NCI-H2196 (cell line): ENCODE results near the gene KLHL40.

Experiments used
- DNase-seq: peaks from one replicate; lab custom pipeline; 2025; ENCODE audit not compliant: unreplicated experiment; lab: John Stamatoyannopoulos, UW

The KLHL40 gene

DNA sequence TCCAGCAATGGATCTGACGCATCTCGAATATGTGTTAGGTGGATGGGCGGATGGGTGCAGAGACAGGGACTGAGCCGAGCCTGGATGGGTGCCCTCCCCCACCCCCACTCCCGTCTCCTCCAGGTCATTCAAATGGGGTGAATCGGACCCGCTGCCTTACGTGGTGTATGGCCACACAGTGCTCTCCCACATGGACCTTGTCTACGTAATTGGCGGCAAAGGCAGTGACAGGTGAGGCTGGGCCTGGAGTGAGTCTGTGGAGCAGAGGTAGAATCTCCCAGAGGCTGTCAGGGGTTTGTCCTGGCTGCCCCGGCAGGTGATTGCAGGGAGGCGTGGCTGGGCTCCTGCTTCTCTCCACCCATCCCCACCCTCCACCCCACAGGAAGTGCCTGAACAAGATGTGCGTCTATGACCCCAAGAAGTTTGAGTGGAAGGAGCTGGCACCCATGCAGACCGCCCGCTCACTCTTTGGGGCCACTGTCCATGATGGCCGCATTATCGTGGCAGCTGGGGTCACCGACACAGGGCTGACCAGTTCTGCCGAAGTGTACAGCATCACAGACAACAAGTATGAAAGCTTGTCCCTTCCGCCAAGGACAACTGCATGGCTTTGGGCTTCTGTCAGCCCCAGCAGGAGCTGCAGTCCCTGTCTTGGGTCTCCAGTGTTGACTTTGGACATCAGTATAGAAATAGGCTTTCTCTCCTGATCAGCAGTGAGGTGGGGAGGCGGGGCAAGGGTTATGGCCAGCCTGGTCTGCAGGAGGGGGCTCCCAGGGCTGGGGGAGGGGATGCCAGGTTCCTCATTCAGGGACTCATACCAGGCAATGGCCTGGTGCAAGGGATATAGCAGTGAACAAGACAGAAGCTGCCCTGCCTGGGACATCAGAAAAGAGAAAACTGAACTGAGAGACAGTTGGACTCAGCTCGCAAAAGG, 3.4 kb downstream of the KLHL40 start:
- no peak for DNase-seq

DNA sequence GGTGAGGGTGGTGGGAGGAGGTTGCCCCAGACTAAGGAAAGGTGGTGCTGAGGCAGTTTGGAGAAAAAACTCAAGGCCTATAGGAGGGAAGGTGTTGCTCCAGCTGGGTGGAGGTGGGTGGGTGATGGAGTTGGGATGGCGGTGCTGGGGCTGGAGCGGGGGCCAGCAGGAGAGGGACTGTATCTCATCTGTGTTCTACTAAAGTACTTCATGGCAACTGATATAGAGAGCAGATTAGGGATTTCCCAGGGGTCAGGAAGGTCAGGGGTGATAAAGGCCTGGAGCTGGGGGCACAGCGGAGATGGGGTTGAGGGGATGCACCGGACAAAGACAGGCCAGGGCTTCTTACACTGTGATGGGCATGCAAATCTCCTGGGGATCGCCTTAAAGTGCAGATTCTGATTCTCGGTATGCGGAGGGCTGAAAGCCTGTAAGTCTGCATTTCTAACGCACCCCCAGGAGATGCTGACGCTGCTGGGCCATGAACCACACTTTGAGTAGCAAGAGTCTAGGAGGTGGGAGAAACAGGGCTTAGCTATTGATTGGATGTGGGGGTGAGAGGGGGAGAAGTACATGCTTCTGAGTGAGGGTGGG, 4.2 kb downstream of the KLHL40 start:
- DNase-seq: no peak

DNA sequence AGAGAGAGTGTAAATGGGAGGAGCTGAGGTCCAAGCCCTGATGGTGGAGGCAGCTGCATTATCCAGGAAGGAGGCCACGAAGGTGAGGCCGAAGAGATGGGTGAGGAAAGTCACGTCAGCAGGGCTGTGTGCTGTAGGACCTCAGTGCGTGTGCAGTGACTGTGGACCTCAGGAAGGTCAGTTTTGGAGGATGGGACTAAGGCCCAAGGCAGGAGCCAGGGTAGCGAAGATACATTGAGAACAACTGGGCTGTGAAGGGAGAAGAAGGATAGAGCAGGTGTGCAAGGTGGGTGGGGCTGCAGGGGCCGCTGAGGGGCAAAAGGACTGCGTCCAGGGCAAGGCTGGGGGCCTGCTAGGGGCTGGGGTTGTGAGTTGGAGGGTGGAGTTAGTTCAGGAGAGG, 4.9 kb downstream of the KLHL40 start:
- no peak for DNase-seq

DNA sequence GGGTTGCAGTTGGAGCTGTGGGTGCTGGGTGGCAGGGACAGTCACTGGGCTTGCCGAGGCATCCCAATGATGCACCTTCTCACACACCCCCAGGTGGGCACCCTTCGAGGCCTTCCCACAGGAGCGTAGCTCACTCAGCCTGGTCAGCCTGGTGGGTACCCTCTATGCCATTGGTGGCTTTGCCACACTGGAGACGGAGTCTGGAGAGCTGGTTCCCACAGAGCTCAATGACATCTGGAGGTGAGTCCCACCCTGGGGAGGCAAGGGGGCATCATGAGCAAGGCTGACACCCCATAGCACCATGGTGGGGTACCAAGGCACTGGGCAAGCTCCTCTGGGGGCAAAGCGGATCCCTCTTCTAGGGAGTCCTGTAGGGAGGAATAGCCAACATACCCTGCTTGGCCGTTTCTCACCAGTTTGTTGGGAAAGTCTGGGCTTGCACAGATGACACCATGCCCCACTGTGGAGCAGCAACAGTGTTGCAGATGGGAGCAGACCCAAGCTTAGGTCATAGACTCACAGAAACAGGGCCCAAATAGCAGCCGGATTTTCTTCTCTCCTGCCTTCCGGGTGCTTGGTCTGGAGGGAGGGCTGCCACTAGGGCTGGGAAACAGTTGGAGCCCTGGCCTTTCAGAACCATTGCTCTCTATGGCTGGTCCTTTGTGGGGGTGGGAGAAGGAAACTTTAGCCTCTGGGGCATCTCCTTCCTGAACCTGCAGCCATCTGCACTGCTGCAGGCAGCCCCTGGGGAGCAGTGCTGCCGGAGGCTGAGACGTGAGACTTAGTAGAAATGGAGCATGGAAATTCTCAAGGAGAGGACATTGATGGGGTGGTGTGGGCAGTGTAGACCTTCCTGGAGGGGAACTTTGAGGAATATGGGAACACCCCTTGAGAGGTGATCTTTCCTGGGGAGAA, 5.7 kb downstream of the KLHL40 start:
- no peak for DNase-seq

DNA sequence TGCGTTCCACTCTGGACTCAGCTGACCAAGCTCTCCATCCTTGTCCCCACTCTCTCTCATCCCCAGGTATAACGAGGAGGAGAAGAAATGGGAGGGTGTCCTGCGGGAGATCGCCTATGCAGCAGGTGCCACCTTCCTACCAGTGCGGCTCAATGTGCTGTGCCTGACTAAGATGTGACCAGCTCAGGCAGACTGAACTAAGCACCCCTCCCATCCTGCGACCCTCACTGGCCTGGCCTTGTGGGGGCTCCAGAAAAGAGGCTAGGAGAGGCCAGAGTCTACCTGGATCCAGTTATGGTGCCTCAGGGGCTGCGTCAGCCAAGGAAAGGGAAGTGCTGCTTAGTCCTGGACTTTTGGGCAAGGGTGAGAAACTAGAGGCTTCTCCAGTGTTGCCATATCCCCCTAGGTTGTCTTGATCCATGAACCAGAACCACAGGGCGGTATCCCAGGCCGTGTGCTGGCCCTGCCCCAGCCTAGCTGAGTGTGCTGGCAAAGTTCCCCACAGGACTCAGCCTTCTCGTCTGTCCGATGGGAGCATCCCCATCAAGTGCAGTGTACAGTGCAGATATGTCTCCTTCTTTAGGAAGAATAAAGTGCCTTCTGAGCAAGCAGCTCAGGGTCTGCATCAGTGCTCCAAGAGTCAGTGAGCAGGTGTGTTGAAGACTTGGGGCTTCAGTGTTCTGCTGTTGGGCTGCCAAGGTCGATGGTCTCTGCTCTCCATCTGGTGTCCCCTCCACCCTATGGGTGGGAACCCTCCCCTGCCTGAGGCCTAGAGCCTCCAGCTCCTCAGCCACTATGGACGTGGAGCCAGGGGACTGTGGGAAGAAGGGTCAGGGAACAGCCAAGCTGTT, 6.7 kb downstream of the KLHL40 start:
- no peak for DNase-seq

DNA sequence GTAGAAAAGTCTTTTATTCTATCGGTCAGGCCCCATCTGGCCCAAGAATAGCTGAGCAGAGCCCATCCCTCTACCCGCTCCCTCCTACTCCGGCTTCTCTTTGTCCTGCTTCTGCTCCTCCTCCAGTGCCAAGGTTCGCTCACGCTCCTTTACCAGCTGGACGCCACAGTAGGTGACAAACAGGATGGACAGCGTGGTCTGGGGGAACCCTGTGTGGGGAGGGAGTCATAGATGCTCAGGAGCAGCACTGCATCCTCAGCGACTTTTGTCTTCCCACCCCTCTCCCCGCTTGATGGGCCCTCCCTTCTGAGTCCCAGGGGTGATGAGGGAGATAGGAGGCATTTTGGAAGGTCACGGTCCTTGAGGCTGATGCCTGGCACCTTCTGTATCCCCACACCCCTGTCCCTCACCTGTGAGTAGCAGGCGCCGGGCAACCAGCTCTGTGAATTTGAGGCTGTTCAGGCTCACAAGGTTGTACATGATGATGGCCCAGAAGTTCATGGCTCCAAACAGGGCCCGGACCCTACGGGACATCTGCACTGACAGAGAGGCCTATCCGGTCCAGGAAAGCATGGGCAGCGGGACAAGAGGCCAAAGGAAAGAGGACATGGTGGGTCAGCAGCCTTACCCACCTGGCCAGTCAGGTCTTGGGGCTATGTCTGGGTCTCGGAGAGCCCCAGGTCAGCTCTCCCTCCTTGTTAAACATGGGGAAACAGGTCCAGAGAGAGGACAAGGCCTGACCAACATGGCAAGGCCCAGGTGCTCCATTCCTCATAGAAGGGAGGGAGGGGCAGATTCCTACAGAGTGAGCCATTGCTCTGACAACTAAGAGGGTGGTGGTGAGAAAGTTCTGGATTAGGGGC, 7.6 kb downstream of the KLHL40 start:
- no peak for DNase-seq

DNA sequence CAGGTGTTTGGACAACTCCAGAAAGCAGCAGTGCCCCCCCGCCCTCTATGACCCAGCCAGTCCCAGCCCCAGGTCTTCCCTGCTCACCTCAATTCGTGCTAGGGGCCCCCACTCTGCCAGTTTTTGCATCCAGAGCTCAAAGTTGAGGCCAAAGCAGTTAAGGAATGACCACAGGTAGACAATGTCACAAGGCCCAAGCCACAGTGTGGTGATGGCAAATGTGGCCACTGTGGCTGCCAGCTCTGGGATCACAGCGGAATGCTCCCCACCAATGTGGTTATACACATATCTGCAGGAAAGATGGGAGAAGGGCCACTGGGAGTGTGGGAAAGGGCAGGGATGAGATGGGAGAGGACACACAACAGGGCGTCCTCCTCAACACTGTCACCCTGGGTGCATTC, 8.2 kb downstream of the KLHL40 start:
- DNase-seq: no peak

DNA sequence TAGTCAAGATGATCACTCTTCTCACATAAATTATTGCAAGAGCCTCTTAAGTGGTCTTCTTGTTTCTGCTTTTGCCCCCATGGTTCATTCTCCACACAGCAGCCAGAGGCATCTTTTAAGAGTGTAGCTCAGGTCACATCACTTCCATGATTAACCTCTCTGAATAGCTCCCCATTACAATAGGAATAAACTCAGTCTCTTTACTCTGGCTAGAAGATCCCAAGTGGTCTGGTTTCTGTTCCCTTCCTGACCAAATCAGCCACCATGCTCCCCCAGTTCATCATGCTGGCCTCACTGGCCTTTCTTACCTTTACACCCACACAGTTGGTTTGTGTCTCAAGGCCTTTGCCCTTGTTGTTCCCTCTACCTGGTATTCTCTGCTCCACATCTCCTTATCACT, 9.0 kb downstream of the KLHL40 start:
- no peak for DNase-seq

DNA sequence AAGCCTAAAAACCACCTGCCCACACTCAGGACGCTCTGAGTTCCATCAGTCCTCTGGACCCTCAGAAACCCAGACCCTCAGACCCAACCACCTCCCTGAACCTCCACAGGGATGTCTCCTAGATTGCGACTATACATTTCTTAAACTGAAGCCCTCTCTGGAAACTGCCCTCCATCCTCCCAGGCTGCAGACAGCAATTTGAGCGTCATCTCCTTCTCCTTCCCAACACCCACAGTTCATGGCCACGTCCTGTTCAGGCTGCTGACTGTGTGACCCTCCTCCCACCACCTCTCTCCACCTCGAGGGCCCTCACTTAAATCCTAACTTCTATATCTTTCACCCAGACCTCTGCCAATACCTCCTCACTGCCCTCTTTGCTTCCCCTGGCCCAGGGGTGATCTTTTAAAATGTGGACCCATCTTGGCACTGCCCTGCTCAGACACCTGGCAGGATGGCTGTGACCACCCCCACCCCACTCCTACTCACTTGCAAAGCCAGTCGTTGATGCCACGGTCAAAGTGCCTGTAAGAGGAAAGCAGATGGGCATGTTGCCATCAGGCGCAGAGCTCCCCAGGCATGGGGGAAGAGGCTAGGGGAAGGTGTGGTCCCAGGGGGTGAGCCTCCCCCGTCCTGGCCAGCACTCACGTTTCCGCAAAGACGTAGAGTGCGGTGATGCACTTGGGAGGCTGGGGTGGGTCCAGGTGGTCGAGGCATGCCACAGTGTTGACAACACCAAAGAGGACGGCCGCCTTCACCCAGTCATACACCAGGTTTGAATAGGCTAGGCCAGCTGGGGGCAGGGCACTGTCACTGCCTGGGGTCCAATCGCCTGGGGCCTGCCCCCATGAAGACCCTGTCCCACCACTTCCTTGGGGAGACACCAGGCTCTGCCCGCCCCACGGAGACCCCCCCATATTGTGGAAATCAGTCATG, 11.3 kb downstream of the KLHL40 start:
- no peak for DNase-seq

DNA sequence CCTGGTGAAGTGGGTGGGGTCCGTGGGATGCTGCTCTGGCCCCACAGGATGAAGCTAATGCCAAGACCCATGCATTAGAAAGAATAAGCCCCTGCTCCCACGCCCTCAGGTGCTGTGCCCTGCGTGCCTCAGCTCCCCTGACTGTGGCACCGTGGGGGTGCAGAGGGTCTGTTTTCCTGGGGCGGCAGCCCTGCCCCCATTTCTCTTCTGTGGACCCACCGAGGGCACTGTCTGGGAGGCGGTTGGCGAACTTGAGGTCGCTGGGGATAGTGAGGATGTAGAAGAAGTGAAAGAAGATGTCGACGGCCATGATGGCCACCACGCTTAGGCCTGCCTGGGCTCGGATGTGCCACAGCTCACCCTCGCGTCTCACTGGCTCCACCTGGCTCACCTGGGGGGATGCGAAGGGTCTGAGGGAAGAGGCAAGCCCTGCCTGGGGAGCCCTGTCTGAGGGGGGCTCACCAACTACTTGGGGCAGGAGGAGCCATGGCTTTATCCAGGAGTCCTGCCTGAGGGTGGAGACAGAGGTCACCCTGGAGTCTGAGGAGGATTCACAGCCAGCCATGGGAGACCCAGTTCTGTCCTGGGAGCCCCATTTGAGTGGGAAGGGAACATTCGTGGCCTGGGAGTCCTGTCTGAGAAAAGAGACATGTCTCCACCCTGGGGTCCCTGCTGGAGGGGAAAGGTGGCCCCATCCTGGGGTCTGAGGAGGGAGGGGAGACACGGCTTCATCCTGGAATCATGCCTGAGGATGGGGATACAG, 12.1 kb downstream of the KLHL40 start:
- no peak for DNase-seq

DNA sequence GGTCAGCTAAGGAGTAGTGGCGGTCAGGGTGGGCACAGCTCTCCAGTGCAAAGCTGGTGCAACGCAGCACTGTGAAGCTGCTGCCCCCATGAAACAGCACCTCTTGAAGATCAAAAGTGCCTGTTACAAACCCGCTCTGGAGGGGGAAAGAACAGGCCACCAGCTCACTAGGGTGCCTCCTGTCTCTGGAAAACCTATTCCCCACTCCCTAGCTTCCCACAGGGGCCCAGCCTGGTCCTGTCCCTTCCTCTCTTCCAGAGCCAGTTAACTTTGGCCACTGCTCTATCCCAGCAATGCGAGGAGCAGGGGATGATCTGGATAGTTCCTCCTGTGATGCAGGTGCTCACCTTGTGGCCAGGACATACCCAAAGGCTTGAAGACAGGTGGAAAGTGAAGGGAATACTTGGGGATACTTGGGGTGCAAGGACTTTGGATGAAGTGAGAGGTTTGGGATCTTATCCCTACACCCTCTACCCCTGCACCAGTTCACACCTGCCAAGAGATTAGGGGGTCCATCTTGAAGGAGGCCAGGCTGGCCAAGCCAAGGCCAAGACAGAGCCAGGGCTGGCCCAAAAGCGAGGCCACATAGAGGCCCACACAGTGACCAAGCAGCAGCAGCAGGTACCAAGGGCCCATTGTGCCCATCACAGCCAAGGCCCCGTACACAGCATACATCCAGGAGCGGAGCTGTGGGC, 13.0 kb downstream of the KLHL40 start:
- DNase-seq: no peak

DNA sequence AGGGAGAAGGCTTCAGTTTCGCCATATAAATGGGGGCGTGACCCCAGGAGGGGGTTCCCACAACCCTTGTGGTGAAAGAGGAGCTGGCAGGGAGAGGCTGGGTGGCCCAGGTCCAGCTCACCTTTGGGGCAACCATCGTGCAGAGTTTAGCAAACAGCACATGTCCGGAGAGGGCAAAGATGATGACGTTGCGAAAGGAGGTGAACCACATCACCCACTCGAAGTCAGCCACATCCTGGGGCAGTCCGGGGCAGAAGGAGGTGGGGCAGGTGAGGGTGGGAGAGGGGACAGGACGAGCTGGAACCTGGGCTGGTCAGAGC, 13.5 kb downstream of the KLHL40 start:
- DNase-seq: no peak

DNA sequence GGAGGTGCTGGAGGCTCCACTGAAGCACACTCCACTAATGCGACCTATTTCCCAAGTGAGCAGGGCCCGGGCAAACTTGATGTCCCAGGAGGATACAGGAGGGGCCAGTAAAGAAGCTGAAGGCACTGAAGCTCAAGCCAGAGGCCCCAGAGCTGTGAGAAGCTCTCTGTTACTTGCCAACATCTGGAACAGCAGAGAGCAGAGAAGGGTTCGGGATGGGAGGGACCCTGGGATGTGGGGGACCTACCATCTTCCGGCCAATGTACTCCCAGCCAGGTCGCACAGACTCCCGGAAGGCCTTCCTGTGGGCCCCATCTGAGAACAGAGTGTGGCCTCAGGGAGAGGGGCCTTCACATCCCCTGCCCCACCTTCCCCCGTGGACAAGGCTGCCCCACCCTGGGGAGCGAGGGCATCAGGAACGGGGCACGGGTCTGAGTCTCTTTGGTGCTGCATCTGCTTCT, 14.2 kb downstream of the KLHL40 start:
- no peak for DNase-seq

DNA sequence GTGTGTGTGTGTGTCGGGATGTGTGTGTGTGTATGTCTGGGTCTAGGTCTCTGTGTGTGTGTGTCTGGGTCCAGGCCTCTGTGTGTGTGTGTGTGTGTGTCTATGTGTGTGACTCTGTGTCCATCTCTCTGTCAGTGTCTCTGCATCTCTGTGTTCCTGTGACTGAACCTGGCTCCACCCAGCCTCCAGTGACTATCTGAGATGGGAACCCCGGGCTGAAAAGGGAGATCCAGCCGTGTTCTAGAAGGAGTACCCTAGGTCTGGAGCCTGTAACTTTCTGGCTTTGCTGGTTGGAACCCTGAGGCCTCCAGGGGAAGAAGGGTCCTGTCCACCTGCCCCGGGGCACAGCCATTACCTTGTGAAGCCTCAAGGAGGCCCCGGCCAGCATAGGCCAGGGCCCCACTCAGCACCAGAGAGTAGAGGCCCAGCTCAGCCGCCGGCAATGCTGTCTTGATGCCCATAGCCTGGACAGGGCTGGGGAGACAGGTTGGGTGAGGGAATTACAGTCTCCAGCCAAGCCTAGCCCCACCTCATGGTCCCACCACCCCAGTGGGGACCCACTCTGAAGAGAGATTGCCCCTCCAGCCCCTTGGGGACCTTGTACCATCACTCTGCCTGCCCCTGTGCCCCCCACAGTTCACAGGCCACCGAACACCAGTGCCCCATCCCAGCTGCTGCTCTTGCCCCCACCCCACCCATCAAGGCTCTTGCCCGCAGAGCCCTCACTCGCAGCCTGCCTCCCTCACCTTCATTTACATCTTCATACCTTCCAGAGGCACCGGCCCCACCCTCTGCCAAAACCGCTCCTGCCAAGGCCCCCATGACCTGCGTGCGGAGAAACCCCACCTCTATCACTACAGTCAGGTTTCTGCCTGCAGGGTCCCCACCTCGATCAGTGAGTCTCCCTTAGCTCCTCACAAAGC, 15.3 kb downstream of the KLHL40 start:
- DNase-seq: no peak

DNA sequence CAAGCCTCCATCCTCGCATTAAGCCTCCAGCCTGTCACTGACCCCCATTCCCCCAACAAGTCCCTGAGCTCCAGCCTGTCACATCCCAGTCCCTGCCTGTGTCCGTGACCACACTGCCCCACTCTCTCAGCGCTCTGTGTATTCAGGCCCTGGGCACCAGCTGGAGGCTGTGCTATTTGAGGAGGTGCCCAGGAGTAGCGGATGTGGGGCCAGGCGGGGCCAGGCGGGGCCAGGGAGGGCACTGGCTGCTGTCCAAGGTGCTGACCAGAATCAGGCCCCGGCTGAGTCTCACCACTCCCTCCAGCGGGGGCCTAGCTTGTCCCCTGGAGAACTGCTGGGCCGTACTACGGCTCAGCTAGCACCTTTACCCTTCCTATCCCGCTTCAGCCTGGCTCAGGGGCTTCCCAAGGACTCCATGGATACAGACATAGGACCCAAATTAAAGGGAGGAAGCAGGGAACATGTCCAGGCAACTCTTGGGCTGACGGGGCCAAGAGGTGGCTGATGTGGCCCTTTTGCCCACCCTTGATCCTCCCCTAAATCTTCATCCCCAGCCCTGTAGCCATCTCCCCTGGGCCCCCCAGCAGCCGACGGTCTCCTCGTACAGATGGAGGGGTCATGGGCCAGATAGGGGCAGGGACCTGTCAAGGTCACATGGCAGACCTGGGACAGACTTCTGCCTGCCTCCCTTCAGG, 16.2 kb downstream of the KLHL40 start:
- DNase-seq: no peak
